ENCODE measurements around the gene MAN1C1. TPM values are rescaled to one million over a fixed set of nuclear protein-coding genes. Genes with fewer than 3 reads are reported as not detected.

Gene MAN1C1
- total RNA-seq, 1 experiment from 2014 or later: 9.3 TPM

GRCh38 chr1:25737130-25737529 is 120.5 kb downstream of the MAN1C1 start:
- Histone ChIP-seq H3K23ac (ENCODE audit: insufficient read length, low read depth, low read length) (no peak overlapping the region), H2BK20ac (ENCODE audit: low read depth, low read length, poor library complexity, severe bottlenecking) (no peak overlapping the region), H3K4me1 (ENCODE audit: insufficient read depth, low read length) (no peaks in the 10 kb centered on the region), H4K8ac (replicated peaks; ENCODE audit: insufficient read length, low read depth, low read length) (no peak overlapping the region), H3K27me3 (ENCODE audit: insufficient read depth, low read length) (no peaks in the 10 kb centered on the region), H2BK120ac (ENCODE audit: low read depth, low read length, poor library complexity, severe bottlenecking) (no peak overlapping the region), H3T11ph (ENCODE audit: low read length) (no peak overlapping the region), H3K23me2 (ENCODE audit: insufficient read length, low read depth, low read length, poor library complexity, severe bottlenecking) (no peaks in the 10 kb centered on the region), H3K9me3 (ENCODE audit: control insufficient read depth, low read depth, low read length) (no peaks in the 10 kb centered on the region), H2AFZ (ENCODE audit: low read length) (no peak overlapping the region), H3K18ac (ENCODE audit: insufficient read length, low read depth, low read length) (no peak overlapping the region), H4K91ac (ENCODE audit: insufficient read length, low read depth, low read length) (no peak overlapping the region), H2BK15ac (ENCODE audit: low read depth, low read length) (no peak overlapping the region), H4K20me1 (ENCODE audit: control insufficient read depth, insufficient read depth, insufficient read length) (no peaks in the 10 kb centered on the region), H4K5ac (ENCODE audit: insufficient read length, low read depth, low read length) (no peak overlapping the region), H3K79me1 (ENCODE audit: insufficient read depth, low read depth, low read length, poor library complexity, severe bottlenecking) (no peaks in the 10 kb centered on the region), H2BK5ac (ENCODE audit: insufficient read length, low read length) (no peak overlapping the region), H3K79me2 (ENCODE audit: insufficient read depth, low read length) (no peaks in the 10 kb centered on the region), H3K4ac (ENCODE audit: low read depth, low read length) (no peak overlapping the region), H2AK5ac (ENCODE audit: insufficient read length, low read length) (no peak overlapping the region), H3K14ac (ENCODE audit: insufficient read depth, low read length) (no peak overlapping the region), H3K4me2 (ENCODE audit: insufficient read depth, insufficient read length, low read length) (no peak overlapping the region), H3K56ac (ENCODE audit: insufficient read length, low read depth, low read length) (no peak overlapping the region), H3K27ac (ENCODE audit: insufficient read length, low read depth, low read length) (no peak overlapping the region), H2BK12ac (ENCODE audit: insufficient read length, low read depth, low read length) (no peak overlapping the region), H3K9ac (ENCODE audit: extremely low read depth, insufficient read length, low read length) (no peak overlapping the region)
- peaks cover 2% of the 10 kb centered on the region for H3K27me3 Mint-ChIP-seq (ENCODE audit: low read depth)
- H3K4me1 Mint-ChIP-seq: peaks cover 4% of the 10 kb centered on the region in 2 experiments; a peak in 3 of 4 replicates
- TF ChIP-seq CTCF (conservative IDR thresholded peaks at IDR 0.05): no peak
- no peaks in the 10 kb centered on the region for H3K36me3 Mint-ChIP-seq (ENCODE audit: insufficient read depth in 1 of 3, low read depth in 3 of 3)
- H3K4me3 Mint-ChIP-seq: no peak overlapping the region
- no peaks in the 10 kb centered on the region for H3K9me3 Mint-ChIP-seq
- no CpG with 5 or more reads among the region's 6 CpGs for WGBS (ENCODE audit: extremely low coverage, insufficient read length, low lambda C conversion rate)
- no peak overlapping the region for H3K27ac Mint-ChIP-seq
- no peak for DNase-seq
